Naive thymus-derived CD4-positive, alpha-beta T cell (primary cell): Measurements from ENCODE around the gene C1QTNF2. TPM values are rescaled to one million over a fixed set of nuclear protein-coding genes. Genes with fewer than 3 reads are reported as not detected.

Experiments used
- ATAC-seq: fragments of 150-1000 bp; cut with Tn5 transposase; 2 replicates; pipeline ENCODE4 v1.10.0; 2021; ENCODE audit warnings: mild to moderate bottlenecking, moderate library complexity
- CTCF ChIA-PET: fragments of 350-600 bp; sonication (Branson Sonifier 250); formaldehyde crosslinking; loops from one replicate; lab custom pipeline; 2021; ENCODE audit warnings: antibody characterized with exemption; lab: Charles Lee
- POLR2A ChIA-PET: fragments of 350-600 bp; sonication (Branson Sonifier 250); formaldehyde crosslinking; loops from one replicate; lab custom pipeline; 2021; ENCODE audit warnings: antibody characterized with exemption, inconsistent platforms; lab: Charles Lee
- DNase-seq, 9 donors: peaks; one replicate each; pipeline versions ENCODE4 v3.0.0 to v3.0.0-alpha.2; 2020 to 2022; ENCODE audit warnings: mixed read lengths in 1 of 9
- H3K27ac ChIP-seq: one replicate; pipeline ENCODE4 v1.7.0; 2013; ENCODE audit warnings: mild to moderate bottlenecking, low read depth, low read length, moderate library complexity
- H3K27me3 ChIP-seq, 2 donors: one replicate each; pipeline ENCODE4 v1.7.0; 2013; ENCODE audit warnings: low read length in 2 of 2, mild to moderate bottlenecking in 2 of 2, moderate library complexity in 2 of 2; ENCODE audit not compliant: control insufficient read depth in 2 of 2, insufficient read depth in 2 of 2
- H3K36me3 ChIP-seq, 3 experiments: 1 replicate in 2 of 3; 2 replicates in 1 of 3; pipeline ENCODE4 v1.7.0; 2013; ENCODE audit warnings: low read length in 3 of 3, mild to moderate bottlenecking in 3 of 3, moderate library complexity in 1 of 3; ENCODE audit not compliant: insufficient read depth in 3 of 3, control insufficient read depth in 2 of 3
- H3K4me1 ChIP-seq, 2 donors: one replicate each; pipeline ENCODE4 v1.7.0; 2013; ENCODE audit warnings: low read length in 2 of 2, mild to moderate bottlenecking in 2 of 2, moderate library complexity in 1 of 2; ENCODE audit not compliant: control insufficient read depth in 2 of 2, insufficient read depth in 2 of 2
- H3K4me3 ChIP-seq: 2 replicates; pipeline ENCODE4 v1.7.0; 2013; ENCODE audit warnings: mild to moderate bottlenecking, low read length
- H3K9me3 ChIP-seq, 3 experiments: 1 replicate in 2 of 3; 2 replicates in 1 of 3; pipeline ENCODE4 v1.7.0; 2013; ENCODE audit warnings: low read length in 3 of 3; ENCODE audit not compliant: control insufficient read depth in 2 of 3
- H3K27ac Mint-ChIP-seq, 9 donors: one replicate each; pipeline ENCODE4 v1.8.0; 2020 to 2022; ENCODE audit warnings: mixed read lengths in 9 of 9, mild to moderate bottlenecking in 8 of 9, moderate library complexity in 5 of 9, inconsistent platforms in 2 of 9
- H3K27me3 Mint-ChIP-seq, 5 donors: one replicate each; pipeline ENCODE4 v1.8.0; 2021 to 2022; ENCODE audit warnings: mixed read lengths in 5 of 5, mild to moderate bottlenecking in 1 of 5
- H3K36me3 Mint-ChIP-seq, 5 donors: one replicate each; pipeline ENCODE4 v1.8.0; 2020 to 2022; ENCODE audit warnings: mixed read lengths in 5 of 5, mild to moderate bottlenecking in 3 of 5, inconsistent platforms in 1 of 5
- H3K4me1 Mint-ChIP-seq, 7 donors: one replicate each; pipeline ENCODE4 v1.8.0; 2020 to 2022; ENCODE audit warnings: mixed read lengths in 7 of 7, mild to moderate bottlenecking in 3 of 7, inconsistent platforms in 1 of 7
- H3K4me3 Mint-ChIP-seq, 10 donors: one replicate each; pipeline ENCODE4 v1.8.0; 2020 to 2022; ENCODE audit warnings: mild to moderate bottlenecking in 10 of 10, mixed read lengths in 10 of 10, moderate library complexity in 6 of 10, inconsistent platforms in 2 of 10
- H3K9me3 Mint-ChIP-seq, 11 donors: one replicate each; pipeline ENCODE4 v1.8.0; 2020 to 2022; ENCODE audit warnings: mixed read lengths in 11 of 11, mild to moderate bottlenecking in 4 of 11, inconsistent platforms in 1 of 11, moderate library complexity in 1 of 11
- intact Hi-C, 2 donors: fragments of 100-400 bp; cut with micrococcal nuclease; formaldehyde crosslinking; loops; one replicate each; pipeline ENCODE4 v1.15.1; 2023
- polyA plus RNA-seq, 2 donors: library from polyadenylated mRNA; unstranded; fragments of 300-500 nt; fragmentation: Illumina TruSeq; gene quantifications; one replicate each; pipeline ENCODE4 v1.2.3, GENCODE V29; 2021
- total RNA-seq, 6 experiments: library from RNA in 5 of 6; stranded (reverse) in 5 of 6; gene quantifications; 1 replicate in 5 of 6; 2 replicates in 1 of 6; pipeline ENCODE4 v1.2.3 and lab custom pipeline; 2021 to 2026

The C1QTNF2 gene
- total and polyA plus RNA-seq, 7 experiments from 2014 or later: not detected

- no peak for DNase-seq
- Histone ChIP-seq H3K36me3 (no peaks in the 10 kb centered on the region), H3K9me3 (no peaks in the 10 kb centered on the region), H3K27ac (no peak overlapping the region), H3K4me3 (no peak overlapping the region), H3K27me3 (no peaks in the 10 kb centered on the region), H3K4me1 (no peaks in the 10 kb centered on the region)
- Mint-ChIP-seq H3K36me3 (no peaks in the 10 kb centered on the region), H3K27me3 (peaks cover 38 to 70% (median 46%) of the 10 kb centered on the region in 5 donors), H3K4me3 (no peak overlapping the region), H3K27ac (no peak overlapping the region), H3K9me3 (no peaks in the 10 kb centered on the region), H3K4me1 (no peaks in the 10 kb centered on the region)
- CTCF ChIA-PET: no interaction called here
- POLR2A ChIA-PET: no interaction called here
- no peak for ATAC-seq
- intact Hi-C loops: no loop called here
These were observed 7.2 kb upstream of the C1QTNF2 start for GRCh38 chr5:160377651-160378050.

DNA sequence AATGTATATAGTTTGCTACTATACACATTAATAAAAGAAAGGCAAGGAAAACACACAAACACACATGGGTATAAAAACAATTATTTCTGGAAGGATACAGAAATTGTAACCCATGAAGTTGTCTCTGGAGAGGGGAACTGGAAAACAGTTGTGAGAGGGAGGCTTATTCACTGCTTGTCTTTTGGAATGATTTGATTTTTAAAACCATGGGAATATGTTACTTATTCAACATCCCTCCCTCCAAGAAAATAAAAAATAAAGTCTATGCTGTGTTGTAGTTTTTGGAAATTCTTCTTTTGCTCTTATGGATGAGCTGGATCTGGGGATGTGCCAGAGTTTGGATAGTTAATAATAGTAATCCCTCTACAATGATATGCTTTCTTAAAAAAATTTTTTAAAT, 6.0 kb upstream of the C1QTNF2 start:
- ATAC-seq (no peak), DNase-seq (no peak)
- ChIA-PET CTCF (interaction anchor here (1.2 to 1.4 kb wide), 2 partner anchors 13 to 63 kb away, joined by 3 to 4 read pairs; no protein-coding TSS in a partner anchor), POLR2A (no interaction called here)
- Histone ChIP-seq H3K9me3 (no peaks in the 10 kb centered on the region), H3K36me3 (no peaks in the 10 kb centered on the region), H3K4me1 (no peaks in the 10 kb centered on the region), H3K27me3 (no peaks in the 10 kb centered on the region), H3K27ac (no peak overlapping the region), H3K4me3 (no peak overlapping the region)
- intact Hi-C loops: no loop called here
- Mint-ChIP-seq H3K36me3 (no peaks in the 10 kb centered on the region), H3K9me3 (no peaks in the 10 kb centered on the region), H3K4me3 (no peak overlapping the region), H3K27ac (no peak overlapping the region), H3K27me3 (peaks cover 47 to 70% (median 57%) of the 10 kb centered on the region in 5 donors), H3K4me1 (no peaks in the 10 kb centered on the region)

GRCh38 chr5:160375701-160376100, 5.3 kb upstream of the C1QTNF2 start:
- no peaks in the 10 kb centered on the region for H3K36me3 Mint-ChIP-seq
- POLR2A ChIA-PET: interaction anchor here (0.6 kb wide), 1 partner anchor 1146 kb away, joined by 3 read pairs; no protein-coding TSS in a partner anchor
- H3K4me1 Mint-ChIP-seq: peaks cover 0 to 5% (median 3%) of the 10 kb centered on the region in 7 donors
- Histone ChIP-seq H3K36me3 (no peaks in the 10 kb centered on the region), H3K9me3 (no peaks in the 10 kb centered on the region), H3K27me3 (peaks cover 0 to 1% of the 10 kb centered on the region in 2 donors), H3K4me1 (no peaks in the 10 kb centered on the region), H3K27ac (no peak overlapping the region), H3K4me3 (no peak overlapping the region)
- no peak for ATAC-seq
- CTCF ChIA-PET: interaction anchor here (1.4 kb wide), 1 partner anchor 64 kb away, joined by 4 read pairs; no protein-coding TSS in a partner anchor
- no peak overlapping the region for H3K27ac Mint-ChIP-seq
- DNase-seq: no peak
- no peaks in the 10 kb centered on the region for H3K9me3 Mint-ChIP-seq
- no peak overlapping the region for H3K4me3 Mint-ChIP-seq
- peaks cover 54 to 71% (median 64%) of the 10 kb centered on the region in 5 donors for H3K27me3 Mint-ChIP-seq
- intact Hi-C loops: no loop called here

- H3K9me3 ChIP-seq: no peaks in the 10 kb centered on the region
- POLR2A ChIA-PET: interaction anchor here (0.6 kb wide), 1 partner anchor 1145 kb away, joined by 3 read pairs; no protein-coding TSS in a partner anchor
- H3K27ac ChIP-seq: no peak overlapping the region
- CTCF ChIA-PET: interaction anchor here (0.6 kb wide), 1 partner anchor 64 kb away, joined by 3 read pairs; no protein-coding TSS in a partner anchor
- DNase-seq (no peak), ATAC-seq (no peak)
- H3K4me1 ChIP-seq: no peaks in the 10 kb centered on the region
- Mint-ChIP-seq H3K9me3 (no peaks in the 10 kb centered on the region), H3K27ac (no peak overlapping the region), H3K4me1 (peaks cover 0 to 7% (median 5%) of the 10 kb centered on the region in 7 donors), H3K27me3 (peaks cover 56 to 70% (median 65%) of the 10 kb centered on the region in 5 donors), H3K4me3 (no peak overlapping the region), H3K36me3 (no peaks in the 10 kb centered on the region)
- H3K4me3 ChIP-seq: no peak overlapping the region
- peaks cover 0 to 7% of the 10 kb centered on the region in 2 donors for H3K27me3 ChIP-seq
- H3K36me3 ChIP-seq: no peaks in the 10 kb centered on the region
- intact Hi-C loops: no loop called here
These were observed 4.7 kb upstream of the C1QTNF2 start for GRCh38 chr5:160375166-160375565.

DNA sequence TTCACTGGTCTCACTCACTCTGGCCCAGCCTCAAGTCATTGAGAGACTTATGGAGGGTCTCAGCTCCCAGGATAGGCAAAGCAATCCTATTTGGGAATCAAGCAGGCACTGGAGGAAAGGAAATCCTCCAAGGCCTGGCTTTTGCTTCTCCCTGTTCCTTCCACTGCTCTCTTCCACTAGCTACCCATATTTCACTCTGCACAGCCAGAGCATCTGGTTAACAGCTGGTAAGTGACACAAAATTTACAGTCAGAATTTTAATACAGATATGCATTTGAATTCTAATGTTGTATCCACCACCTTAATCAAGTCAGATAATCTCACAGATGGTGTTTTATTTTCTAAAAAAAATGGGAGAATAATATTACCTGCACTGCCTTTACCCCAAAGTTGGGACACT, 868 bp upstream of the C1QTNF2 start:
- H3K4me3 Mint-ChIP-seq: peak overlapping the region; percentile 10 to 81 (median 64)
- H3K27me3 ChIP-seq: peaks cover 0 to 23% of the 10 kb centered on the region in 2 donors
- no peak for ATAC-seq
- H3K36me3 ChIP-seq: no peaks in the 10 kb centered on the region
- no peak for DNase-seq
- ChIA-PET POLR2A (no interaction called here), CTCF (no interaction called here)
- peaks cover 6 to 20% (median 17%) of the 10 kb centered on the region in 7 donors for H3K4me1 Mint-ChIP-seq
- intact Hi-C loops: no loop called here
- H3K9me3 ChIP-seq: no peaks in the 10 kb centered on the region
- no peak overlapping the region for H3K27ac Mint-ChIP-seq
- peaks cover 75 to 86% (median 80%) of the 10 kb centered on the region in 5 donors for H3K27me3 Mint-ChIP-seq
- no peak overlapping the region for H3K4me3 ChIP-seq
- peaks cover 0 to 5% of the 10 kb centered on the region in 2 donors for H3K4me1 ChIP-seq
- H3K36me3 Mint-ChIP-seq: peaks cover 0 to 4% (median 0%) of the 10 kb centered on the region in 5 donors
- H3K9me3 Mint-ChIP-seq: no peaks in the 10 kb centered on the region
- no peak overlapping the region for H3K27ac ChIP-seq

DNA sequence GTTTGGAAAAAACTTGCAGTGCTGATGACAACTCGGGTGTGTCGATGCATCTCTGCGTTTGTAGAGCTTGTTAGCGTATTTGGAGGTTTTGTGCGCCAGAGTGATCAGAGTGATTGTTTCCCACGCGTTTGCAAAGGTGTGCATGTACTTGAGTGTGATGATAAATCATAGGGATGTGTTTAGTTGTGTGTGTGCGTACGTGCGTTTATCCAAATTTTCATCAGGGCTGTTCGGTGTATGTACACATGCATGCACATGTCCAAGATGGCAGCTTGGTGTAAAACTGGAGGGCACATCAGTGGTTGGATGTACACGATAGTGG, 248 bp upstream of the C1QTNF2 start:
- peak overlapping the region in 1 of 9 donors; percentile 12 for H3K27ac Mint-ChIP-seq
- Histone ChIP-seq H3K27ac (no peak overlapping the region), H3K4me1 (peaks cover 0 to 5% of the 10 kb centered on the region in 2 donors), H3K27me3 (peaks cover 0 to 23% of the 10 kb centered on the region in 2 donors), H3K36me3 (no peaks in the 10 kb centered on the region), H3K9me3 (no peaks in the 10 kb centered on the region), H3K4me3 (no peak overlapping the region)
- no peaks in the 10 kb centered on the region for H3K9me3 Mint-ChIP-seq
- H3K27me3 Mint-ChIP-seq: peaks cover 74 to 80% (median 77%) of the 10 kb centered on the region in 5 donors
- DNase-seq (no peak), ATAC-seq (no peak)
- peaks cover 6 to 20% (median 17%) of the 10 kb centered on the region in 7 donors for H3K4me1 Mint-ChIP-seq
- intact Hi-C loops: no loop called here
- H3K4me3 Mint-ChIP-seq: peak overlapping the region; percentile 43 to 81 (median 64)
- peaks cover 0 to 4% (median 0%) of the 10 kb centered on the region in 5 donors for H3K36me3 Mint-ChIP-seq
- ChIA-PET POLR2A (no interaction called here), CTCF (no interaction called here)

DNA sequence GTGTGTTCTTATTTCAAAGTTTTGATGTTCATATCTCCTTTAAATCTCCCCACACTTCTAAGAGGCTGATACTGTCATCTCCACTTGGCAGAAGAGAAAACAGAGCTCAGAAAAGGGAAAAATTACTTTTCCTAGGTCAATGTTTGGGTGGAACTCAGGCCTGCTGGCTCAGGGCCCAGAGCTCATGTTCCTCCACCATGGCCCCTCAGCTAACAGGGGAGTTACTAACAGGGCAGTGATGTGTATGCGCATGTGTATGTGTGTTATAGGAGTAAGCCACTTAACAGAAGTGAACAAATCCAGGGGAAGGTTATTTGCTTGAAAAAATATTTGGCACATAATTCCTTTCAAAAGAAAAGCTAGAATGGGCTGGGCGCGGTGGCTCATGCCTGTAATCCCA, 2.5 kb downstream of the C1QTNF2 start:
- no peak for ATAC-seq
- Mint-ChIP-seq H3K36me3 (peaks cover 0 to 4% (median 0%) of the 10 kb centered on the region in 5 donors), H3K9me3 (no peaks in the 10 kb centered on the region), H3K4me3 (no peak overlapping the region), H3K4me1 (peaks cover 6 to 20% (median 17%) of the 10 kb centered on the region in 7 donors), H3K27me3 (peaks cover 61 to 69% (median 68%) of the 10 kb centered on the region in 5 donors), H3K27ac (no peak overlapping the region)
- DNase-seq: no peak
- POLR2A ChIA-PET: no interaction called here
- Histone ChIP-seq H3K4me1 (peaks cover 0 to 5% of the 10 kb centered on the region in 2 donors), H3K27ac (no peak overlapping the region), H3K9me3 (no peaks in the 10 kb centered on the region), H3K36me3 (no peaks in the 10 kb centered on the region), H3K4me3 (no peak overlapping the region), H3K27me3 (peaks cover 0 to 23% of the 10 kb centered on the region in 2 donors)
- CTCF ChIA-PET: no interaction called here
- intact Hi-C loops: no loop called here
